ENCODE results near the gene GPATCH2.
"Not testable (repeated sequence)": the region's sequence is repeated elsewhere in the genome, so short reads cannot be mapped to it uniquely, and the experiment has no call there.

GPATCH2 gene

GRCh38 chr1:217553949-217554509 is 76.9 kb downstream of the GPATCH2 start:
- Mint-ChIP-seq H3K27ac (no peak overlapping the region), H3K4me3 (no peak overlapping the region), H3K27me3 (no peaks in the 10 kb centered on the region), H3K4me1 (no peaks in the 10 kb centered on the region), H3K9me3 (peaks cover 5 to 10% of the 10 kb centered on the region in 2 donors)
- DNase-seq, result no peak
- no peak for ATAC-seq

GRCh38 chr1:217552339-217552951 is 78.4 kb downstream of the GPATCH2 start:
- Mint-ChIP-seq H3K4me3 (no peak overlapping the region), H3K27me3 (no peaks in the 10 kb centered on the region)
- ATAC-seq, result no peak

DNA sequence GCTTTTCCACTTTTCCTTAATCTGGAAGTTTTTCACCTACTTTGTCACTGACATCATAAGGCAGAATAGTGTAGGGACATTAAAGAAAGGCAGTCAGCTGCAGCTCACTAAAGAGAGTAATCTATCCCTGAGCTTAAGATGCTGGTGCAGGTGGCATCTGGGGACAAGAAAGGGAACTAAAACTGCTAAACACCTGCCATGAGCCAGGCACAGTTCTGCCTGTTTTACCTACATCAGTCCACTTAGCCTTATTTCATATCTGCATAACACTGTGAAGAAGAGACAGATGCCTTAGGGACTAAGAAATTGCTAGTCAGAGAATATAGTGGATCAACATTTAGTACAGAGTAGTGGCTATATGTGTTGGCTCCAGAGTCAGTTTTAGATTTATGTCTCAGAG is 88.1 kb downstream of the GPATCH2 start:
- Mint-ChIP-seq H3K27ac (no peak overlapping the region), H3K9me3 (peaks cover 2 to 11% of the 10 kb centered on the region in 2 donors), H3K27me3 (no peaks in the 10 kb centered on the region), H3K4me3 (no peak overlapping the region), H3K4me1 (no peaks in the 10 kb centered on the region)
- no peak for ATAC-seq
- no peak for DNase-seq

More at GRCh38 chr1:217552339-217552951, 78.4 kb downstream of the GPATCH2 start:
- no peak for DNase-seq
- Mint-ChIP-seq H3K4me1 (no peaks in the 10 kb centered on the region), H3K9me3 (peaks cover 17 to 20% of the 10 kb centered on the region in 2 donors), H3K27ac (no peak overlapping the region)

DNA sequence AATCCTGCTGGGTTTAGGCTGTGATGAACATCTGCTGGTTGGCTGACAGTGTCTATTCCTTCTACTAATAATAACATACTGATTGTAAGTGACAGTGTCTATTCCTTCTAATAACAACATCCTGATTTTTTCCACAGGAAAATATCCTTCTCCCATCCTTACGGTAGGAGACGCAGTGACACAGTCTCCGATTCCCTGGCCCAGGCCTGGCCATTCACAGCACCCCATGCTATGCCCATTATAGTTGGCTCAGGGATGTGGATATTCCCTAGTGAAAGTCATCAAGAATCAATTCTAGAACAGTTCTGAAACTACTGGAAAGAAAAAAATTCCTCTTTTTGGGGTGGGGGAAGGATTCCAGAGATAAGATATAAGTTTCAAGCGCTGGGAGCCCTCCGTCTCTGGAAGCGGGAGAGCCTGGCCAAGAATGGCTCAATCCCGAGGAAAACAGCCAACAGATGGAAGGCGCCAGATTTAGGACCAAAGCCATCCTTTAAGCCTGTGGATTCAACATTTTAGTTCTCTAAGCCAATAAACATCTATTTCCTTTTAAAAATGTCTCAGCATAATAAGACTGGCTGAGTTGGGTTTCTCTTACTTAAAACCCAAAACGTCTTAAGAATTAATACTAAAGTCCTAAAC is 88.6 kb downstream of the GPATCH2 start:
- Mint-ChIP-seq H3K27ac (no peak overlapping the region), H3K27me3 (no peaks in the 10 kb centered on the region), H3K9me3 (peaks cover 0 to 7% of the 10 kb centered on the region in 2 donors), H3K4me3 (no peak overlapping the region), H3K4me1 (no peaks in the 10 kb centered on the region)
- ATAC-seq, result no peak
- no peak for DNase-seq

GRCh38 chr1:217540321-217540720 is 90.6 kb downstream of the GPATCH2 start:
- H3K27me3 Mint-ChIP-seq, result no peaks in the 10 kb centered on the region
- no peak for DNase-seq
- no peak for ATAC-seq
- no peak overlapping the region for H3K4me3 Mint-ChIP-seq
- no peaks in the 10 kb centered on the region for H3K9me3 Mint-ChIP-seq
- H3K27ac Mint-ChIP-seq, result no peak overlapping the region
- H3K4me1 Mint-ChIP-seq, result no peaks in the 10 kb centered on the region

GRCh38 chr1:217539510-217539909 is 91.4 kb downstream of the GPATCH2 start:
- ATAC-seq (no peak), DNase-seq (no peak)
- Mint-ChIP-seq H3K9me3 (no peaks in the 10 kb centered on the region), H3K27ac (no peak overlapping the region), H3K27me3 (no peaks in the 10 kb centered on the region), H3K4me1 (no peaks in the 10 kb centered on the region), H3K4me3 (no peak overlapping the region)

DNA sequence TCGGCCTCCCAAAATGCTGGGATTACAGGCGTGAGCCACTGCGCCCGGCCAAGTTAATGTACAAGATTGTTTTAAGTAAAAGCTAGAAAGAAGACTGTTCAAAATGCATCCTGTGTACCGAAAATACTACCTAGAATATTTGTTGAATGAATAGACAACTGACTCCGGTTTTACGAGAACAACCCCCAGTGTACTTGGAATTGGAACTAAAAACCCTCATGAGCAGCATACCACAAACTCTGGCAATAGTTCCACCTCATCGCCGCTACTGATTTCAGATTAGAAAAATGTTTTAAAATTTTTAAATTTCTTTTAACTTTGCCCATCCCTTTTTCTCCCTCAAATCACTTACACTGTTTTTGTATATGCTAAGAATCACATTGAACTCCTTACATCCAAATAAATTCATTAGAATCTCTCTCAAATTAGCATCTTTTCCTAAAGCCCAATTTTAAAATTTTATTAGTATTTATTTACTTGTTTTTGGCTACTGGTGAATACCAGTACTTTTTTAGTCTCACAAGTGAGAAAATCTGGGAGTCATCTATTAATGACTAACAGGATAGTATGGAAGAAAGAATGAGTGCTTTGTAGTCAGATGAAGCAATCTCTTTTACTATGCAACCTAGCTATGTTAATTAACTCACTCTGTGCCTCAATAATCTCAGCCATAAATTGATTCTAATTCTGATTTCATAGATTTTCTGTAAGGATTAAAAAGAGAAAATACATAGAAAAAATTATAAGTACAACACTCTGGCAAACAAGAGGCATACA is 95.1 kb downstream of the GPATCH2 start:
- no peaks in the 10 kb centered on the region for H3K4me1 Mint-ChIP-seq
- H3K27ac Mint-ChIP-seq, result no peak overlapping the region
- no peak for ATAC-seq
- H3K9me3 Mint-ChIP-seq, result no peaks in the 10 kb centered on the region
- no peak overlapping the region for H3K4me3 Mint-ChIP-seq
- no peak for DNase-seq
- no peaks in the 10 kb centered on the region for H3K27me3 Mint-ChIP-seq

DNA sequence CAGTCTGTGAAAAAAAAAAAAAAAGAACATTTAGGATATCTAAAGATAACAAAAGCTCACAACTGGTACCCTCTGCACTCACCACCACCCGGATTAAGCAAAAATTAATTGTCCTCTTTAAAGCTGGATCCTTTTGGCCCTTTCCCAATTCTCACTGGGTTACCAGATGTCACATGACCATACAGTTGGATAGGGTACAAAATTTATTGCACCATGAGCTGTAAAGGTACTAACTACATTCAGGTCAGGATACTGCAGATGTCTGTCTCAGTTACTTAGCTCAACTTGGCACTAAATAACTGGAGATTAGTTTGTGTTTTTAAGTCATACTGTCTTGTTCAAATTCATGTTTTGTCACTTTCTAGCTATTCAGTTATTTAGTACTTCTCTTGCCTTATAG is 96.3 kb downstream of the GPATCH2 start:
- Mint-ChIP-seq H3K9me3 (peaks cover 0 to 6% of the 10 kb centered on the region in 2 donors), H3K4me1 (no peaks in the 10 kb centered on the region), H3K27me3 (no peaks in the 10 kb centered on the region), H3K4me3 (no peak overlapping the region), H3K27ac (no peak overlapping the region)
- no peak for DNase-seq
- no peak for ATAC-seq

GRCh38 chr1:217528271-217528670 is 102.6 kb downstream of the GPATCH2 start:
- H3K9me3 Mint-ChIP-seq, result peaks cover 6 to 9% of the 10 kb centered on the region in 2 donors
- H3K27me3 Mint-ChIP-seq, result no peaks in the 10 kb centered on the region
- no peak for DNase-seq
- no peak overlapping the region for H3K27ac Mint-ChIP-seq
- no peaks in the 10 kb centered on the region for H3K4me1 Mint-ChIP-seq
- ATAC-seq, result no peak
- no peak overlapping the region for H3K4me3 Mint-ChIP-seq

GRCh38 chr1:217527151-217527550 is 103.7 kb downstream of the GPATCH2 start:
- no peak for ATAC-seq
- Mint-ChIP-seq H3K9me3 (peaks cover 6 to 9% of the 10 kb centered on the region in 2 donors), H3K27me3 (no peaks in the 10 kb centered on the region), H3K27ac (no peak overlapping the region), H3K4me1 (no peaks in the 10 kb centered on the region), H3K4me3 (no peak overlapping the region)
- DNase-seq, result no peak

GRCh38 chr1:217526636-217527035 is 104.3 kb downstream of the GPATCH2 start:
- Mint-ChIP-seq H3K4me1 (no peaks in the 10 kb centered on the region), H3K27ac (no peak overlapping the region), H3K9me3 (peaks cover 6 to 9% of the 10 kb centered on the region in 2 donors), H3K4me3 (no peak overlapping the region), H3K27me3 (no peaks in the 10 kb centered on the region)
- ATAC-seq (no peak), DNase-seq (no peak)

GRCh38 chr1:217525773-217526490 is 105.0 kb downstream of the GPATCH2 start:
- no peak for ATAC-seq
- Mint-ChIP-seq H3K9me3 (peaks cover 6 to 9% of the 10 kb centered on the region in 2 donors), H3K27me3 (no peaks in the 10 kb centered on the region), H3K27ac (no peak overlapping the region), H3K4me3 (no peak overlapping the region), H3K4me1 (no peaks in the 10 kb centered on the region)
- no peak for DNase-seq

- no peak for ATAC-seq
- Mint-ChIP-seq H3K4me1 (no peaks in the 10 kb centered on the region), H3K27ac (no peak overlapping the region), H3K27me3 (no peaks in the 10 kb centered on the region), H3K4me3 (no peak overlapping the region), H3K9me3 (peaks cover 6 to 7% of the 10 kb centered on the region in 2 donors)
- no peak for DNase-seq
These were observed 105.9 kb downstream of the GPATCH2 start for GRCh38 chr1:217524787-217525520.

- H3K27ac Mint-ChIP-seq, H3K4me1 Mint-ChIP-seq, ATAC-seq, H3K9me3 Mint-ChIP-seq, DNase-seq, H3K4me3 Mint-ChIP-seq, H3K27me3 Mint-ChIP-seq: not testable (repeated sequence)
These were observed 107.0 kb downstream of the GPATCH2 start for GRCh38 chr1:217523921-217524320.

DNA sequence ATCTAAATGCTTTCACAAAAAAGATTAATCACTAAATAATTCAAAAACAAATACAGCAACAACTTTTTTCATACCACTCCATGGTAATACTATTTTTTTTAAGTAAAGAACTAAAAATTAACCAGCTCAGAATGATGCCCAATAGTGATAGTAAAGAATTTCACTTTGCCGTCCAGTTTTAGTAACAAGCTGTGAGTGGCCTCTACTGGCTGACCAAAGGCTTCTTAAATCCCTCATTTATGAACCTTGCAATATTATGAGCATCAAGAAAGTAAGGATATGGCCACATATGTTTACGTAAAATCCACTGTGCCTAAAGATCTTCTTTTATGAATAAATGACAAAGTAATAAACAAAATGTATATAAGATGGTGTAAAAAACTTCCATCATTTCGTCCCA is 108.6 kb downstream of the GPATCH2 start:
- no peak overlapping the region for H3K27ac Mint-ChIP-seq
- H3K4me1 Mint-ChIP-seq, result no peaks in the 10 kb centered on the region
- no peaks in the 10 kb centered on the region for H3K9me3 Mint-ChIP-seq
- H3K4me3 Mint-ChIP-seq, result no peak overlapping the region
- DNase-seq, result no peak
- no peak for ATAC-seq
- H3K27me3 Mint-ChIP-seq, result no peaks in the 10 kb centered on the region
